ENCODE data around the gene KIAA0232. TPM values are rescaled to one million over a fixed set of nuclear protein-coding genes. Genes with fewer than 3 reads are reported as not detected.

Gene KIAA0232
- total RNA-seq, 4 donors from 2014 or later, result 19.8 to 73.6 (median 49.5) TPM

DNA sequence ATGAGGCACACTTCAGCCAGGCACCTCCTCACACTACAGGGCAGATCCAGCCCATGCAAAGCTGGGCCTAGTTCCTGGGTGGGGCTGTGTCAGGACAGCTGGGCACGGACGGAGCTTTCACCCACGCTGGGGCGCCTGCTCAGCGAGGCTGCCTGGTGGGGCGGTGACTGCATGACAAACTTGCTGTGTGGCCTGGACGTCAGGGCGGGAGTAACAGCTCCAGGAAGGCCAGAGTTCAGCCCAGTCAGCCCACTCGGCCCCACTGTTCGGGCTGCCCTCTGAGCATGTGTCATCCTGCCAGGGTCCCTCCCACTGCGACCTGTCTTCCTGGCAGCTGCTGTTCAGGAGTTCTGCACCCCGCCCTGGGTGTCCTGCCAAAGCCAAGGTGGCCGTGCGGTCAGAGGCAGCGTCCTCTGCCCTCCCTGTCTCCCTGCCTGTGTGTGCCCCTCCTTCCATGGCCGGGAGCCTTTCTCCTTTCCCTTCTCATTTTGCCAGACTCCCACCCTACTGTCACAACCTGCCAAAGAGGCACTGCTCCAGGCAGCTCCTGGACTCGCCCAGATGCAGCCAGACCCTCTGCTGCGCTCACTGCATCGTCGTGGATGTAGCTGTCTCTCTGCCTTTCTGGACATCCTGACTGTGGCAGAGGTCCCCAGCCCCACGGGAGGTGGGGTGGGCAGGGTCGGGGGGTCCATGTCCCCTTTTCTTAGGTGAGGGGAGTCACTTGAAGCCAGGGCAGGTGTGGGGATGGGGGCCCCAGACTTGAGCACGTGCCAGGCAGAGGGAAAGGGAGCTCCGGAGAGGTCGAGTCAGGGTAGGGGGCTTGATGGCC is 33.0 kb upstream of the KIAA0232 start:
- TF ChIP-seq POLR2A (IDR thresholded peaks at IDR 0.05), result peak; percentile 82 to 85
- TF ChIP-seq, protein P1, sequence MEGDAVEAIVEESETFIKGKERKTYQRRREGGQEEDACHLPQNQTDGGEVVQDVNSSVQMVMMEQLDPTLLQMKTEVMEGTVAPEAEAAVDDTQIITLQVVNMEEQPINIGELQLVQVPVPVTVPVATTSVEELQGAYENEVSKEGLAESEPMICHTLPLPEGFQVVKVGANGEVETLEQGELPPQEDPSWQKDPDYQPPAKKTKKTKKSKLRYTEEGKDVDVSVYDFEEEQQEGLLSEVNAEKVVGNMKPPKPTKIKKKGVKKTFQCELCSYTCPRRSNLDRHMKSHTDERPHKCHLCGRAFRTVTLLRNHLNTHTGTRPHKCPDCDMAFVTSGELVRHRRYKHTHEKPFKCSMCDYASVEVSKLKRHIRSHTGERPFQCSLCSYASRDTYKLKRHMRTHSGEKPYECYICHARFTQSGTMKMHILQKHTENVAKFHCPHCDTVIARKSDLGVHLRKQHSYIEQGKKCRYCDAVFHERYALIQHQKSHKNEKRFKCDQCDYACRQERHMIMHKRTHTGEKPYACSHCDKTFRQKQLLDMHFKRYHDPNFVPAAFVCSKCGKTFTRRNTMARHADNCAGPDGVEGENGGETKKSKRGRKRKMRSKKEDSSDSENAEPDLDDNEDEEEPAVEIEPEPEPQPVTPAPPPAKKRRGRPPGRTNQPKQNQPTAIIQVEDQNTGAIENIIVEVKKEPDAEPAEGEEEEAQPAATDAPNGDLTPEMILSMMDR (IDR thresholded peaks at IDR 0.05), result peak in 2 of 6 experiments; percentile 18 to 21
- Histone ChIP-seq H3K27ac (peak overlapping the region in 3 of 4 donors; percentile 74 to 96 (median 88)), H3K9me3 (no peaks in the 10 kb centered on the region), H3K4me3 (peak overlapping the region in 2 of 4 donors; percentile 10 to 28), H3K36me3 (no peaks in the 10 kb centered on the region), H3K27me3 (no peaks in the 10 kb centered on the region), H3K4me1 (peaks cover 0 to 54% (median 15%) of the 10 kb centered on the region in 4 donors)
- peak in 2 of 3 donors; percentile 93 to 96 for DNase-seq

DNA sequence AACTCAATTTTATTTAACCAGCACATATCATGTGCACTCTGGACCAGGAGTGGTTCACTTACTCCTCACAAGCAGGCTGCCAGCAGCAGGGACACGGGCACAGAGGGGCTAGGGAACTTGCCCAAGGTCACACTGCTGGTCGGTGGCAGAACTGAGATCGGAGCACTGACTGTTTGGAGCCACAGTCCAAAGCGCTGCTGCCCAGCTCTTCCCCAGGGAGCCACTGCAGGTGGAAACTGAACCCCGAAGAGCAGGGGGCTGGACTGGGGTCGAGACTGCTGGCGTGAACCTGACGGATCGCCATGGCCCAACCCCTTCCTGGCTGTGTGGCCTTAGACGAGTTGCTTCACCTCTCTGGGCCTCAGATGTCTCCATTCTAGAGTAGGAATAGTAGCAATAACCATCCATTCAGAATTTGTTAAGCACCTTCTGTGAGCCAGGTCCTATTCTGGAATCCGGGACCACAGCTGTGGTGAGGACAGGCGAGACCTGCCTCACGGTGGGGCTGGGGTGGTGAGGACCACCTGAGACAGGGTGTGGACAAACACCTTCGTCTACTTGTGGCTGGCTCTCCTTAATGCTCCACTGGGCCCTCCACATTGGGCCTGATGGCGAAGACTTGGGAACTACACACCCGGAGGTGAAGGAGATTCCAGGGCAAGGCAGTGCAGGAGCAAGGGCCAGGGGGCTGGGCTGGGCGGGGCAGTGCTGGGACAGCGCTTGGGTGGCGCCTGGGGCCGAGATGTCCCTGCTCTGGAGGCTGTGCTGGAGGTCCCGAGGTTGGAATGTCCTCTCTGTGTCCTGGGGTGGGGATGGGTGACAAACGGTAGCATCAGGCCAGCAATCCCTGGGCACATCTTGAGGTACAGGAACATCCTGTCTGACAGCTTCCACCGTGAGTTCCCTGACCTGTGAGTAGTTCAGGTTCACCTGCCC is 32.0 kb upstream of the KIAA0232 start:
- no peaks in the 10 kb centered on the region for H3K9me3 ChIP-seq
- no peaks in the 10 kb centered on the region for H3K27me3 ChIP-seq
- peak overlapping the region in 1 of 4 donors; percentile 28 for H3K4me3 ChIP-seq
- peaks cover 0 to 54% (median 15%) of the 10 kb centered on the region in 4 donors for H3K4me1 ChIP-seq
- TF ChIP-seq, protein P1 (IDR thresholded peaks at IDR 0.05), result peak in 2 of 6 experiments; percentile 5 to 27
- TF ChIP-seq POLR2A (IDR thresholded peaks at IDR 0.05), result peak in 1 of 2 donors; percentile 21
- H3K27ac ChIP-seq, result peak overlapping the region in 3 of 4 donors; percentile 74 to 96 (median 88)
- H3K36me3 ChIP-seq, result no peaks in the 10 kb centered on the region
- peak in 2 of 3 donors; percentile 85 to 90 for DNase-seq

DNA sequence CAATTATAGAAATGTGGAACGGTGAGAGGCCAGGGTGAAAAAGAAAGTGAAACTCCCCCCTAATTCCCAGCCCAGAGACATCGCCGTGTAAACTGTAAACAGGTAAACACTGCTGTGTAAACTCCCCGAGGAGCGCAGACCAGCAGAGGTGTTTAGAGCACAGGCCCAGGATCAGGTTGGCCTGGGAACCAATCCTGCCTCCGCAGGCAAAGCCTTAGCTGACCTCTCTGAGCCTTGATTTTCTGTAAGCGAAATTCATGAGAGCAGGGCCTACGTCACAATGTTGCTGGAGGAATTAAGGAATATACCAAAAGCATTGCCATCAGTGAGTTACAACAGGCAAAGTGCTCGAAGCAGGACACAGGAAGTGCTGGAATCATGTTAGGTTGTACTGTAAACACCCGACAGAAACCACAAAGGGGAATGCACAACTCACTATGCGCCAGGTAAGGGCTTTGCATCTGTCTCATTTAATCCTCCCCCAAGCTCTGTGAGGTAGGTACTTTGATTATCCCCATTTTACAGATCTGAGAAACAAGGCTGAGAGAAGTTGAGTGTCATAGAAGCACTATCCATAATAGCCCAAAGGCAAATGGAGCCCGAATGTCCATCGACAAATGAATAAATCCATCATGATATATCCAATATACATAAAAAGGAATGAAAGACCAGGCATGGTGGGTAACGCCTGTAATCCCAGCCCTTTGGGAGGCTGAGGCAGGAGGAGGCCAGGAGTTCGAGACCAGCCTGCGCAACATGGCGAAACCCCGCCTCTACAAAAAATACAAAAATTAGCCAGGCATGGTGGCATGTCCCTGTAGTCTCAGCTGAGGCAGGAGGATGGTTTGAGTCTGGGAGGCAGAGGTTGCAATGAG is 30.7 kb upstream of the KIAA0232 start:
- no peak for DNase-seq
- TF ChIP-seq, protein P1 (IDR thresholded peaks at IDR 0.05), result no peak
- no peak for TF ChIP-seq POLR2A (IDR thresholded peaks at IDR 0.05)
- H3K4me1 ChIP-seq, result peaks cover 0 to 49% (median 15%) of the 10 kb centered on the region in 4 donors
- no peaks in the 10 kb centered on the region for H3K36me3 ChIP-seq
- H3K27me3 ChIP-seq, result no peaks in the 10 kb centered on the region
- no peak overlapping the region for H3K4me3 ChIP-seq
- H3K27ac ChIP-seq, result peak overlapping the region in 3 of 4 donors; percentile 0 to 96 (median 88)
- H3K9me3 ChIP-seq, result no peaks in the 10 kb centered on the region

DNA sequence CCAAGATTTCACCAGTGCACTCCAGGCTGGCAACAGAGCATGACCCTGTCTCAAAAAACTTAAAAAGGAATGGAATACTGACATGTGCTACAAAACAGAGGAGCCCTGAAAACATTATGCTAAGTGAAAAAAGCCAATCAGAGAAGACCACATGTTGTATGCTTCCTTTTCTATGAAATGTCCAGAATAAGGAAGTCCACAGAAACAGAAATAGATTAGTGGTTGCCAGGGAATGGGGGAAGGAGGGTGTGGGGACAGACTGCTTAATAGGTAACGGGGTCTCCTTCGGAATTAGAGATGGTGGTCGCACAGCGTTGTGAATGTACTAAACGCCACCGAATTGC is 30.1 kb upstream of the KIAA0232 start:
- TF ChIP-seq POLR2A (IDR thresholded peaks at IDR 0.05), result no peak
- TF ChIP-seq, protein P1 (IDR thresholded peaks at IDR 0.05), result no peak
- Histone ChIP-seq H3K9me3 (no peaks in the 10 kb centered on the region), H3K27ac (peak overlapping the region in 3 of 4 donors; percentile 0 to 96 (median 88)), H3K27me3 (no peaks in the 10 kb centered on the region), H3K4me3 (no peak overlapping the region), H3K4me1 (peaks cover 0 to 43% (median 15%) of the 10 kb centered on the region in 4 donors), H3K36me3 (no peaks in the 10 kb centered on the region)
- DNase-seq, result no peak
